ENCODE results near the gene FOXO4. TPM values are rescaled to one million over a fixed set of nuclear protein-coding genes. Genes with fewer than 3 reads are reported as not detected.

Gene FOXO4
- total and polyA plus RNA-seq, 2 of the 13 experiments (the other 11 are each of a cell fraction or from before 2014, with no cell fraction given): 5.1 to 5.7 TPM

DNA sequence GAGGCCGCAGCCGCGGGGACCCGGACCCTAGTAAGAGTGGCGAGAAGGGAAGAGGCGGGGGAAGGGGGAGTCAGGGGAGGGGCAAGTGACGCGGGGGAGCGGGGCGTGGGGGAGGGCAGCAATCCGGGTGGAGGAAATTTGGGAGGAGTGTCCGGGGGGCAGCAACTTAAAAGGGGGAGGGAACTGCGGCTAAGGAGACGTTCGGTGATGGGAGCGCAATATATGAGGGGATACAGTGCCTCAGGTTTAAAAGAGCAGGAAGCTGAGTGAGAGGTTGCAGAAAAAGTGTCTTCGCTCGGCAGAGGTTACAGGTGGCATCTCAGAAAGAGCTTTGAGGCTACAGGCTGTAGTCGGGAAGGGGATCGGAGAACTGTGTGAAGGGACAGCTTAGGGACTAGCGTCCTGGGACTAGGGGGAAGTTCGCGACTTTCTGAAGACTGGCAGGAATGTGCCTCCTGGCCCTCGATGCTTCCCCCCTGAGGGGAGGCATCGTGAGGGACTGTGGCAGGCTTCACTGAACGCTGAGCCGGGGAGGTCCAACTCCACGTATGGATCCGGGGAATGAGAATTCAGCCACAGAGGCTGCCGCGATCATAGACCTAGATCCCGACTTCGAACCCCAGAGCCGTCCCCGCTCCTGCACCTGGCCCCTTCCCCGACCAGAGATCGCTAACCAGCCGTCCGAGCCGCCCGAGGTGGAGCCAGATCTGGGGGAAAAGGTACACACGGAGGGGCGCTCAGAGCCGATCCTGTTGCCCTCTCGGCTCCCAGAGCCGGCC, 519 bp downstream of the FOXO4 start (continued):
- TF ChIP-seq, protein P1, sequence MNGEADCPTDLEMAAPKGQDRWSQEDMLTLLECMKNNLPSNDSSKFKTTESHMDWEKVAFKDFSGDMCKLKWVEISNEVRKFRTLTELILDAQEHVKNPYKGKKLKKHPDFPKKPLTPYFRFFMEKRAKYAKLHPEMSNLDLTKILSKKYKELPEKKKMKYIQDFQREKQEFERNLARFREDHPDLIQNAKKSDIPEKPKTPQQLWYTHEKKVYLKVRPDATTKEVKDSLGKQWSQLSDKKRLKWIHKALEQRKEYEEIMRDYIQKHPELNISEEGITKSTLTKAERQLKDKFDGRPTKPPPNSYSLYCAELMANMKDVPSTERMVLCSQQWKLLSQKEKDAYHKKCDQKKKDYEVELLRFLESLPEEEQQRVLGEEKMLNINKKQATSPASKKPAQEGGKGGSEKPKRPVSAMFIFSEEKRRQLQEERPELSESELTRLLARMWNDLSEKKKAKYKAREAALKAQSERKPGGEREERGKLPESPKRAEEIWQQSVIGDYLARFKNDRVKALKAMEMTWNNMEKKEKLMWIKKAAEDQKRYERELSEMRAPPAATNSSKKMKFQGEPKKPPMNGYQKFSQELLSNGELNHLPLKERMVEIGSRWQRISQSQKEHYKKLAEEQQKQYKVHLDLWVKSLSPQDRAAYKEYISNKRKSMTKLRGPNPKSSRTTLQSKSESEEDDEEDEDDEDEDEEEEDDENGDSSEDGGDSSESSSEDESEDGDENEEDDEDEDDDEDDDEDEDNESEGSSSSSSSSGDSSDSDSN (CRISPR knock-in tag; IDR thresholded peaks at IDR 0.05): peak; percentile 38; the same call in 1 of the 2 replicates
- TF ChIP-seq PLRG1 (conservative IDR thresholded peaks at IDR 0.05) (no peak), ZMYM4 (CRISPR knock-in tag; IDR thresholded peaks at IDR 0.05) (no peak), ZNF101 (CRISPR knock-in tag; IDR thresholded peaks at IDR 0.05; ENCODE audit: borderline replicate concordance, low read depth) (no peak), FOXJ3 (CRISPR knock-in tag; IDR thresholded peaks at IDR 0.05; ENCODE audit: borderline replicate concordance) (no peak), MEF2D (CRISPR knock-in tag; IDR thresholded peaks at IDR 0.05) (no peak)

DNA sequence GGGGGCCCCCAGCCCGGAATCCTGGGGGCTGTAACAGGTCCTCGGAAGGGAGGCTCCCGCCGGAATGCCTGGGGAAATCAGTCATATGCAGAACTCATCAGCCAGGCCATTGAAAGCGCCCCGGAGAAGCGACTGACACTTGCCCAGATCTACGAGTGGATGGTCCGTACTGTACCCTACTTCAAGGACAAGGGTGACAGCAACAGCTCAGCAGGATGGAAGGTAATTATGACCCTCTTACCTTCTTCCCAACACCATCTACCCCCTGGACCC, 1.0 kb downstream of the FOXO4 start:
- Histone ChIP-seq H2AFZ (ENCODE audit: low read length) (no peak overlapping the region), H3K27ac (ENCODE audit: extremely low read length, insufficient read depth, low read length) (peak overlapping the region; percentile 45), H3K4me2 (ENCODE audit: low read depth, low read length) (peak overlapping the region; percentile 73), H3K9ac (ENCODE audit: insufficient read depth, low read depth, low read length) (peak overlapping the region; percentile 60), H3K9me3 (ENCODE audit: low read length) (no peaks in the 10 kb centered on the region), H4K20me1 (ENCODE audit: insufficient read depth, low read length) (no peaks in the 10 kb centered on the region), H3K4me1 (ENCODE audit: insufficient read depth, low read length) (peaks cover 29% of the 10 kb centered on the region), H3K79me2 (ENCODE audit: insufficient read depth, low read length) (no peaks in the 10 kb centered on the region), H3K4me3 (replicated peaks in 1 of 3; ENCODE audit: insufficient read depth in 1 of 3, low read depth in 2 of 3, low read length in 3 of 3) (peak overlapping the region; percentile 66 to 75 (median 73)), H3K27me3 (ENCODE audit: control insufficient read depth in 1 of 2, insufficient read depth in 2 of 2, low read length in 2 of 2) (no peaks in the 10 kb centered on the region; a peak in 1 of 5 replicates), H3K36me3 (replicated peaks in 1 of 2; ENCODE audit: control insufficient read depth in 1 of 2, insufficient read depth in 2 of 2, low read length in 2 of 2) (no peaks in the 10 kb centered on the region)
- WGBS (ENCODE audit: low lambda C conversion rate): 5% methylated on average over 4 of the region's 9 CpGs
- in situ Hi-C loops (cut with HindIII; ENCODE audit: extremely low pct_ligation_motif_present, low pct_unique_long_range_greater_than_20kb) (no loop called here), intact Hi-C loops (cut with micrococcal nuclease; ENCODE audit: unreplicated experiment) (loop anchor here (5.0 kb wide), 1 partner anchor 86 kb away; no protein-coding TSS in a partner anchor)
- FAIRE-seq (no peak), DNase-seq (ENCODE audit: low spot score) (no peak), ATAC-seq (peak; percentile 32)
- ChIA-PET POLR2A (interaction anchor here (1.4 kb wide), 1 partner anchor 21 kb away, joined by 6 read pairs; the partner anchor contains the start of gene MED12), CTCF (ENCODE audit: low intra/inter-chr PET ratio, low total read pairs) (no interaction called here)
- BruUV-seq (replicated peaks): no TSS peak
- no peak for TF ChIP-seq NR2F2 (IDR thresholded peaks at IDR 0.05; ENCODE audit: borderline replicate concordance, low read depth)
- TF ChIP-seq ZFP36L2 (CRISPR knock-in tag; IDR thresholded peaks at IDR 0.05): no peak
- TF ChIP-seq, protein P2, sequence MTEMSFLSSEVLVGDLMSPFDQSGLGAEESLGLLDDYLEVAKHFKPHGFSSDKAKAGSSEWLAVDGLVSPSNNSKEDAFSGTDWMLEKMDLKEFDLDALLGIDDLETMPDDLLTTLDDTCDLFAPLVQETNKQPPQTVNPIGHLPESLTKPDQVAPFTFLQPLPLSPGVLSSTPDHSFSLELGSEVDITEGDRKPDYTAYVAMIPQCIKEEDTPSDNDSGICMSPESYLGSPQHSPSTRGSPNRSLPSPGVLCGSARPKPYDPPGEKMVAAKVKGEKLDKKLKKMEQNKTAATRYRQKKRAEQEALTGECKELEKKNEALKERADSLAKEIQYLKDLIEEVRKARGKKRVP (CRISPR knock-in tag; IDR thresholded peaks at IDR 0.05): no peak
- TF ChIP-seq, protein P3, sequence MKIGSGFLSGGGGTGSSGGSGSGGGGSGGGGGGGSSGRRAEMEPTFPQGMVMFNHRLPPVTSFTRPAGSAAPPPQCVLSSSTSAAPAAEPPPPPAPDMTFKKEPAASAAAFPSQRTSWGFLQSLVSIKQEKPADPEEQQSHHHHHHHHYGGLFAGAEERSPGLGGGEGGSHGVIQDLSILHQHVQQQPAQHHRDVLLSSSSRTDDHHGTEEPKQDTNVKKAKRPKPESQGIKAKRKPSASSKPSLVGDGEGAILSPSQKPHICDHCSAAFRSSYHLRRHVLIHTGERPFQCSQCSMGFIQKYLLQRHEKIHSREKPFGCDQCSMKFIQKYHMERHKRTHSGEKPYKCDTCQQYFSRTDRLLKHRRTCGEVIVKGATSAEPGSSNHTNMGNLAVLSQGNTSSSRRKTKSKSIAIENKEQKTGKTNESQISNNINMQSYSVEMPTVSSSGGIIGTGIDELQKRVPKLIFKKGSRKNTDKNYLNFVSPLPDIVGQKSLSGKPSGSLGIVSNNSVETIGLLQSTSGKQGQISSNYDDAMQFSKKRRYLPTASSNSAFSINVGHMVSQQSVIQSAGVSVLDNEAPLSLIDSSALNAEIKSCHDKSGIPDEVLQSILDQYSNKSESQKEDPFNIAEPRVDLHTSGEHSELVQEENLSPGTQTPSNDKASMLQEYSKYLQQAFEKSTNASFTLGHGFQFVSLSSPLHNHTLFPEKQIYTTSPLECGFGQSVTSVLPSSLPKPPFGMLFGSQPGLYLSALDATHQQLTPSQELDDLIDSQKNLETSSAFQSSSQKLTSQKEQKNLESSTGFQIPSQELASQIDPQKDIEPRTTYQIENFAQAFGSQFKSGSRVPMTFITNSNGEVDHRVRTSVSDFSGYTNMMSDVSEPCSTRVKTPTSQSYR (CRISPR knock-in tag; IDR thresholded peaks at IDR 0.05; ENCODE audit: borderline replicate concordance): no peak
- TF ChIP-seq, protein P4, sequence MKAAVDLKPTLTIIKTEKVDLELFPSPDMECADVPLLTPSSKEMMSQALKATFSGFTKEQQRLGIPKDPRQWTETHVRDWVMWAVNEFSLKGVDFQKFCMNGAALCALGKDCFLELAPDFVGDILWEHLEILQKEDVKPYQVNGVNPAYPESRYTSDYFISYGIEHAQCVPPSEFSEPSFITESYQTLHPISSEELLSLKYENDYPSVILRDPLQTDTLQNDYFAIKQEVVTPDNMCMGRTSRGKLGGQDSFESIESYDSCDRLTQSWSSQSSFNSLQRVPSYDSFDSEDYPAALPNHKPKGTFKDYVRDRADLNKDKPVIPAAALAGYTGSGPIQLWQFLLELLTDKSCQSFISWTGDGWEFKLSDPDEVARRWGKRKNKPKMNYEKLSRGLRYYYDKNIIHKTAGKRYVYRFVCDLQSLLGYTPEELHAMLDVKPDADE (CRISPR knock-in tag; IDR thresholded peaks at IDR 0.05): no peak
- no peak for TF ChIP-seq ZNF567 (CRISPR knock-in tag; IDR thresholded peaks at IDR 0.05; ENCODE audit: borderline replicate concordance)
- TF ChIP-seq RELA (CRISPR knock-in tag; IDR thresholded peaks at IDR 0.05): no peak
- TF ChIP-seq, protein P5, sequence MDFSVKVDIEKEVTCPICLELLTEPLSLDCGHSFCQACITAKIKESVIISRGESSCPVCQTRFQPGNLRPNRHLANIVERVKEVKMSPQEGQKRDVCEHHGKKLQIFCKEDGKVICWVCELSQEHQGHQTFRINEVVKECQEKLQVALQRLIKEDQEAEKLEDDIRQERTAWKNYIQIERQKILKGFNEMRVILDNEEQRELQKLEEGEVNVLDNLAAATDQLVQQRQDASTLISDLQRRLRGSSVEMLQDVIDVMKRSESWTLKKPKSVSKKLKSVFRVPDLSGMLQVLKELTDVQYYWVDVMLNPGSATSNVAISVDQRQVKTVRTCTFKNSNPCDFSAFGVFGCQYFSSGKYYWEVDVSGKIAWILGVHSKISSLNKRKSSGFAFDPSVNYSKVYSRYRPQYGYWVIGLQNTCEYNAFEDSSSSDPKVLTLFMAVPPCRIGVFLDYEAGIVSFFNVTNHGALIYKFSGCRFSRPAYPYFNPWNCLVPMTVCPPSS (IDR thresholded peaks at IDR 0.05): no peak

Measured in HepG2 (cell line).